Posterior cingulate gyrus (tissue), 11 donors: Measurements from ENCODE around the gene TNS1.

Experiments used
- DNase-seq, 10 donors: peaks; one replicate each; pipeline versions ENCODE4 v3.0.0 to v3.0.0-alpha.2; 2020 to 2021; ENCODE audit warnings: mixed read lengths in 3 of 10
- intact Hi-C: fragments of 100-400 bp; cut with DNase I; formaldehyde crosslinking; loops from one replicate; pipeline ENCODE4 v1.15.1; 2023

Gene TNS1

GRCh38 chr2:218030409-218031195 lies 27.8 kb upstream of the TNS1 start:
- intact Hi-C loops, result no loop called here
- peak in 2 of 10 donors; percentile 10 to 40 for DNase-seq

GRCh38 chr2:218029366-218030360 lies 26.9 kb upstream of the TNS1 start:
- DNase-seq, result peak in 3 of 10 donors; percentile 12 to 57 (median 35)
- intact Hi-C loops, result no loop called here

GRCh38 chr2:218028562-218029348 lies 26.0 kb upstream of the TNS1 start:
- DNase-seq, result peak in 2 of 10 donors; percentile 12 to 28
- intact Hi-C loops, result no loop called here

- peak in 3 of 10 donors; percentile 9 to 61 (median 42) for DNase-seq
- intact Hi-C loops, result no loop called here
These were observed 25.3 kb upstream of the TNS1 start for GRCh38 chr2:218028189-218028495.

- peak in 2 of 10 donors; percentile 5 to 60 for DNase-seq
- intact Hi-C loops, result no loop called here
These were observed 24.8 kb upstream of the TNS1 start for GRCh38 chr2:218027426-218028188.

GRCh38 chr2:218026676-218027425 lies 24.1 kb upstream of the TNS1 start:
- intact Hi-C loops, result no loop called here
- peak in 3 of 10 donors; percentile 8 to 65 (median 43) for DNase-seq

- peak in 2 of 10 donors; percentile 6 to 15 for DNase-seq
- intact Hi-C loops, result no loop called here
These were observed 23.4 kb upstream of the TNS1 start for GRCh38 chr2:218026244-218026643.

GRCh38 chr2:218024871-218025270 lies 22.1 kb upstream of the TNS1 start:
- intact Hi-C loops, result no loop called here
- peak in 4 of 10 donors; percentile 1 to 49 (median 6) for DNase-seq

GRCh38 chr2:218024336-218024735 lies 21.5 kb upstream of the TNS1 start:
- peak in 4 of 10 donors; percentile 2 to 73 (median 36) for DNase-seq
- intact Hi-C loops, result no loop called here

GRCh38 chr2:218023636-218024035 lies 20.8 kb upstream of the TNS1 start:
- intact Hi-C loops, result no loop called here
- peak in 3 of 10 donors; percentile 1 to 24 (median 3) for DNase-seq

- intact Hi-C loops, result no loop called here
These were observed 20.2 kb upstream of the TNS1 start for GRCh38 chr2:218022851-218023530.

GRCh38 chr2:218022131-218022850 lies 19.5 kb upstream of the TNS1 start:
- intact Hi-C loops, result no loop called here

More at GRCh38 chr2:218022851-218023530, 20.2 kb upstream of the TNS1 start:
- peak in 2 of 10 donors; percentile 63 to 71 for DNase-seq

GRCh38 chr2:218021536-218022071 lies 18.8 kb upstream of the TNS1 start:
- peak in 2 of 10 donors; percentile 60 to 73 for DNase-seq

More at GRCh38 chr2:218022131-218022850, 19.5 kb upstream of the TNS1 start:
- DNase-seq, result peak in 1 of 10 donors; percentile 32

GRCh38 chr2:218020966-218021535 lies 18.3 kb upstream of the TNS1 start:
- no peak for DNase-seq
- intact Hi-C loops, result no loop called here

More at GRCh38 chr2:218021536-218022071, 18.8 kb upstream of the TNS1 start:
- intact Hi-C loops, result no loop called here

- peak in 1 of 10 donors; percentile 43 for DNase-seq
- intact Hi-C loops, result no loop called here
These were observed 17.5 kb upstream of the TNS1 start for GRCh38 chr2:218020281-218020680.

- DNase-seq, result peak in 1 of 10 donors; percentile 33
These were observed 16.7 kb upstream of the TNS1 start for GRCh38 chr2:218019411-218020060.

More at GRCh38 chr2:218019411-218020060, 16.7 kb upstream of the TNS1 start:
- intact Hi-C loops, result no loop called here
